NCI-H146 (cell line): ENCODE measurements around the gene EPDR1.
"Not testable (repeated sequence)": the region's sequence is repeated elsewhere in the genome, so short reads cannot be mapped to it uniquely, and the experiment has no call there.

Source experiments
- DNase-seq: peaks from one replicate; lab custom pipeline; 2025; lab: John Stamatoyannopoulos, UW

Gene EPDR1

DNA sequence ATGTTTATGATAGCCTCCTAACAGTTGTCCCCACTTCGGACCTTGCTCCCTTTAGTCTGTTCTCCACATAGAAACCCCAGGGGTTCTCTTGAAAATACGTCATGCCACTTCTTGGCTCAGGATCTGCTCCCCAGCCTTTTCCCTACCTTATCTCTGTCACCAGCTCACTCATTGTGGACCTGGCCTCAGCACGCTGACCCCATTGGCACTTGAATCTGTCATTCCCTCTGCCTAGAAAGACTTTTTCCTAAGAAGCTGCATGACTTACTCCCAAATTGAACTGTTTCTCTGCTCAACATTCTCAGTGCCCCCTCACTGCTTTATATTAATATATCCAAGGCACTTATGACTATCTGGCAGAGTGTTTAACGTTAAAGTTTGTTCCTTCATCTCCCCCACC, 8.4 kb downstream of the EPDR1 start:
- no peak for DNase-seq

GRCh38 chr7:37930226-37930948, 9.9 kb downstream of the EPDR1 start:
- no peak for DNase-seq

GRCh38 chr7:37932543-37932942, 12.1 kb downstream of the EPDR1 start:
- DNase-seq: no peak

- DNase-seq: no peak
These were observed 12.7 kb downstream of the EPDR1 start for GRCh38 chr7:37933018-37933566.

- no peak for DNase-seq
These were observed 22.6 kb downstream of the EPDR1 start for GRCh38 chr7:37942934-37943610.

- DNase-seq: no peak
These were observed 23.7 kb downstream of the EPDR1 start for GRCh38 chr7:37943905-37944736.

DNA sequence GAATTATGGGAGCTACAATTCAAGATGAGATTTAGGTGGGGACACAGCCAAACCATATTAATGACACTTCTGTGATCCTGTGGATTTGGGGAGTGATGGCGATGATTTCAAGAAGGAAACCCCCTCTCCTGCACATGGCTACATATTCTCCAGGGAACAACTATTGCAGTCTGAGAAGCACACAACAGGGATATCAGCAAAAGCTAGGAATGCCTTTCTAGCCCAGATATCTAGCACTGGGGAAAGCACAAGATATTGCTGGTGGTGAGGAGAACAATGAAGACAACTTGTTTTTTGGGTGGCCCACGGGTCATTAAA, 24.3 kb downstream of the EPDR1 start:
- no peak for DNase-seq

DNA sequence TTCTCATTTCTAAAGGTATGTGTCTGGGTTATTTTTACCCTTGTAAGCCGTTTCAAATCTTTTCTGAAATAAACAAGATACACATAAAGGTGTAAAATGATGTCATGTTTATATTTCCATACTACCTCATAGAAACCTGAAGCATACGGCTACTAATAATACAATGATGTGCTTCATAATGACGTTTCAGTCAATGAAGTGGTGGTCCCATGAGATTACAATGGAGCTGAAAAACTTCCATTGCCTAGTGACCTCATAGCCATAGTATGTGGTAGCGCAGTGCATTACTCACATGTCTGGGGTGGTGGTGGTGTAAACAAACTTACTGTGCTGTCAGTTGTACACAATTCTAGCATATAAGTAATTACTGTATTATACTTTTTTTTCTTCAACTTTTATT, 24.9 kb downstream of the EPDR1 start:
- DNase-seq: no peak

GRCh38 chr7:37947138-37947940, 26.9 kb downstream of the EPDR1 start:
- DNase-seq: no peak

DNA sequence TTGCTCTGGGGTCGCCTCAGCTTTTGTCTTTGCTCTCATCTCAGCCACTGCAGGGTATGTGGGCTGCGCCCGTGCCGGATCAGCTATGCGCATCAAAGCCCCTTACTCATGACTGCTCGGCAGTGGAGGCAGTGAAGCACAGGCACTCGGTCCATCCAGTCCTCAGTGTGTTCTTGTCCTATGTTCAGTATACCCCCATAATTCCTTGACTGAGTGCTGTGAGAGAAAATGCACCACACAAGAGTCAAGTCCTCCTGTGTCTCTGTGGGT, 27.4 kb downstream of the EPDR1 start:
- DNase-seq: no peak

GRCh38 chr7:37952240-37952639, 31.8 kb downstream of the EPDR1 start:
- DNase-seq: no peak

DNA sequence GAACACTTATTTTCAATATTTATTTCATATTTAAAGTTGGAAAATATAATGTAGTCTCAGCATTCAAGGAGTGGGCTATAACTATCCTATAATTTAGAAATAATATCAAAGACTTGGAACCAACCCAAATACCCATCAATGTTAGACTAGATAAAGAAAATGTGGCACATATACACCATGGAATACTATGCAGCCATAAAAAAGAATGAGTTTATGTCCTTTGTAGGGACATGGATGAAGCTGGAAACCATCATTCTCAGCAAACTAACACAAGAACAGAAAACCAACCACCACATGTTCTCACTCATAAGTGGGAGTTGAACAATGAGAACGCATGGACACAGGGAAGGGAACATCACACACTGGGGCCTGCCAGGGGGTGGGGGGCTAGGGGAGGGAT, 33.8 kb downstream of the EPDR1 start:
- not testable (repeated sequence) for DNase-seq

GRCh38 chr7:37956791-37957190, 36.4 kb downstream of the EPDR1 start:
- DNase-seq: no peak

GRCh38 chr7:37957221-37957970, 37.0 kb downstream of the EPDR1 start:
- no peak for DNase-seq

DNA sequence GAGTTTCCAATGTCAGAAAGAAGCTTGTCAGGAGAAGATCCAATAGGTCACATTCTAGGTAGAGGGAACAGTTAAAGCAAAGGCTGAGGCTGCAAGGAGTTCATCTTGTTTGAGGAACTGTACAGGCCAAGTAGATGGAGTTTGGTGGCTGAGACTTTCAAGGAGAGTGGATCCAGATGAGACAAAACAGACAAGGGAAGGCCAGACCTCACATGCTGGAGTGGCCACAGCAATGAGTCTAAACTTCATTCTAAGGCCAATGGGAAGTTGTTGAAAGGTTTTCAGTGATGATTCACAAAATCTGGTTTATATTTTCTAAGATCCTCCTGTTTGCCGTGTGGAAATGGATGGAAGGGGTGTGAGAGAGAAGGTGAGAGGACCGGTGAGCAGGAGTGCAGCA, 40.0 kb downstream of the EPDR1 start:
- no peak for DNase-seq

GRCh38 chr7:37961251-37961650, 40.8 kb downstream of the EPDR1 start:
- no peak for DNase-seq

- DNase-seq: no peak
These were observed 43.8 kb downstream of the EPDR1 start for GRCh38 chr7:37964196-37964595.

- no peak for DNase-seq
These were observed 49.8 kb downstream of the EPDR1 start for GRCh38 chr7:37970211-37970610.

DNA sequence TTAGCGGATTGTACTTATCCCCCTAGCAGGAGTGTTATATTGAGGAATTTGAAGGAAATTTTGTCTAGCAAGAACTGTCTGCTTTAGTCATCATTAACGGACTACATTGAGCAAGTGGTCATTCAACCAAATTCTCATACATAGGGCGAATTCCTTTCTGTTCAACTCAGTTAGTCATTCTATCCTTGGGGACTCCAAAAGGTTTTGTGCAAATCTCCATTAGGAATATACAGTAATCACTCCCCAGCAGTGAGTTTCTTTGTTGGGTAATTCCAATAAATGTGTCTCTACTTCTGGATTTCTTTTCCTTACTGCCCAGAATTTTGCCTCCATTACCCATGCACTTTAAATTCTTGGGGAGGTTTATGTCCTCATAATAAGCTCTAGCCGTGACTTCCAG, 51.1 kb downstream of the EPDR1 start:
- DNase-seq: no peak

- DNase-seq: no peak
These were observed 53.5 kb downstream of the EPDR1 start for GRCh38 chr7:37973915-37974314.

GRCh38 chr7:37974711-37975110, 54.3 kb downstream of the EPDR1 start:
- DNase-seq: no peak

- no peak for DNase-seq
These were observed 56.8 kb downstream of the EPDR1 start for GRCh38 chr7:37977243-37977642.
